ENCODE measurements around the gene AUTS2. TPM values are rescaled to one million over a fixed set of nuclear protein-coding genes. Genes with fewer than 3 reads are reported as not detected.
A peak's percentile ranks its signal among the peaks of the same experiment; 100 is the strongest.

Gene AUTS2
- total RNA-seq, 1 donor from 2014 or later = 94.1 TPM

DNA sequence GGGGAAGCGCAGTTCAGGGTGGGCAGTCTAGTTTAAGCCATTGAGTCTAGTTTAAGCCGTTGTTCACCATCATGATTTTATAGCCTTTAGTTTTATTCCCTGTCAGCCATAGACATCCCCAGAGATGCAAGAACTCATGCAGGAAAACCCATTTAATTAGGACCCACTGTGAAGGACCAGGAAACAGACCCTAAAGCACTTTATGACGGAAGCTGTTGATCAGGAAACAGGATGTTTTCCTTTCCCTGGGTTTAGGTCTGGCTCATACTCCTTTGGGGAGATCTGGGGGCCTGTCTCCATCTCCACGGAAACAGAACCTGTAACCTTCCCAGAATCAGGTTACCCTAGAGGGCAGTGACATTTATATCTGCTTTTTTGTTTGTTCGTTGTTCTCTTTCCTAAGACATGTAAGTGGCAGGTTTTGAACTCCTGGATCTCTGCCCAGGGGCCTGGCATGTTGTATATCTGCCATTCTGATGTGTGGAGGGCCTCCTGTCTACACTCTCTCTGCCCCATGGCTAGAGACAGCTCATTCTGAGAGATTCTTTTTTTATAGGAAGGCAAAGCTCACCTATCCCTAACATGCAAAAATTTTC is 876.5 kb downstream of the AUTS2 start:
- Mint-ChIP-seq H3K27me3 (no peaks in the 10 kb centered on the region), H3K36me3 (peaks cover 8% of the 10 kb centered on the region), H3K4me1 (ENCODE audit: unreplicated experiment) (peaks cover 49% of the 10 kb centered on the region), H3K27ac (no peak overlapping the region), H3K9me3 (no peaks in the 10 kb centered on the region), H3K4me3 (no peak overlapping the region)
- TF ChIP-seq, protein P1, sequence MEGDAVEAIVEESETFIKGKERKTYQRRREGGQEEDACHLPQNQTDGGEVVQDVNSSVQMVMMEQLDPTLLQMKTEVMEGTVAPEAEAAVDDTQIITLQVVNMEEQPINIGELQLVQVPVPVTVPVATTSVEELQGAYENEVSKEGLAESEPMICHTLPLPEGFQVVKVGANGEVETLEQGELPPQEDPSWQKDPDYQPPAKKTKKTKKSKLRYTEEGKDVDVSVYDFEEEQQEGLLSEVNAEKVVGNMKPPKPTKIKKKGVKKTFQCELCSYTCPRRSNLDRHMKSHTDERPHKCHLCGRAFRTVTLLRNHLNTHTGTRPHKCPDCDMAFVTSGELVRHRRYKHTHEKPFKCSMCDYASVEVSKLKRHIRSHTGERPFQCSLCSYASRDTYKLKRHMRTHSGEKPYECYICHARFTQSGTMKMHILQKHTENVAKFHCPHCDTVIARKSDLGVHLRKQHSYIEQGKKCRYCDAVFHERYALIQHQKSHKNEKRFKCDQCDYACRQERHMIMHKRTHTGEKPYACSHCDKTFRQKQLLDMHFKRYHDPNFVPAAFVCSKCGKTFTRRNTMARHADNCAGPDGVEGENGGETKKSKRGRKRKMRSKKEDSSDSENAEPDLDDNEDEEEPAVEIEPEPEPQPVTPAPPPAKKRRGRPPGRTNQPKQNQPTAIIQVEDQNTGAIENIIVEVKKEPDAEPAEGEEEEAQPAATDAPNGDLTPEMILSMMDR (conservative IDR thresholded peaks at IDR 0.05) = no peak
- no peak for DNase-seq (ENCODE audit: extremely low spot score, unreplicated experiment)

DNA sequence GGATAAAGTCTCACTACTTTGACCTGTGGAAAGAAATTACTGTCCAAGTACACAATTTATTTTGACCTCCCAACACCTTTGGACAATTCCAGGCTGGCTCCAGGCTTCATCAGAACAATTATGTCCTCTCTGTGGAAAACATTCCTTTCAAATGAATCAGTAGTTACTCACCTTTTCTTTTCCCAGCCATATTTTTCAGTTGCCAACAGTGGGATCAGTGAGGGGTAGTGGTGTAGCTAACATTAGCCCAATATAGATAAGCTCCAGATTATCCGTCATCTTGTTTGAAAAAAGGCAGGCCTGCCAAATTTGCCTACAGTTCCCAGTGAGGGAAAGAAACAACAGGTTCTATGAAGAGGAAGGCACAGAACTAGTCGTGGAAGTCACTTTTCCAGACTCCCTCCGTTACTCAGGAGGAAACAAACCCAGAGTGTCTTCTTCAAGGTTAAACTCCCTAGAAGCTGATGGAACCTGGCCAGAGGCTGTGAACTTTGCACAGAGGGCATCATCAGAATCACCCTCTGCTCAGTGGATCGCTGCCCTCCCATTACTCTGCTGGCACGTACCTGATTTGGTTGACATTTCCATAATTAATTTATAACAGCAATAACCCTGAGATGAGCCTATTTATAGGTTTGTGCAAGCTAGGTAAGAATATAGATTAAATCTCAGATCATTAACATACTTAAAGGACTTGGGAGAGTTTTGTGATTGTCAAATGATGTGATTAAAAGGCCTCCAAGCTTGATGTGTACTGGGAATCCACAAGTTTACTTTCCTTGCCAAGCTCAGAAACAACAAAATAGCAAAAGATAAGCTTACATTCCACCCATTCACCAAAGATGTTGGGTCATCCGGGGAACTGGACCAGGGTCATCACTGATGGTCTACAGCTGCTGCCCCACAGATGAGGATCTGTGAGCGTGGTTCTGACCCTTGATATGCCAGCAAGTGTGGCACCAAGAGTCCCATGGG is 879.0 kb downstream of the AUTS2 start:
- Mint-ChIP-seq H3K27me3 (no peaks in the 10 kb centered on the region), H3K4me1 (ENCODE audit: unreplicated experiment) (peaks cover 39% of the 10 kb centered on the region)
- DNase-seq (ENCODE audit: extremely low spot score, unreplicated experiment) = no peak

DNA sequence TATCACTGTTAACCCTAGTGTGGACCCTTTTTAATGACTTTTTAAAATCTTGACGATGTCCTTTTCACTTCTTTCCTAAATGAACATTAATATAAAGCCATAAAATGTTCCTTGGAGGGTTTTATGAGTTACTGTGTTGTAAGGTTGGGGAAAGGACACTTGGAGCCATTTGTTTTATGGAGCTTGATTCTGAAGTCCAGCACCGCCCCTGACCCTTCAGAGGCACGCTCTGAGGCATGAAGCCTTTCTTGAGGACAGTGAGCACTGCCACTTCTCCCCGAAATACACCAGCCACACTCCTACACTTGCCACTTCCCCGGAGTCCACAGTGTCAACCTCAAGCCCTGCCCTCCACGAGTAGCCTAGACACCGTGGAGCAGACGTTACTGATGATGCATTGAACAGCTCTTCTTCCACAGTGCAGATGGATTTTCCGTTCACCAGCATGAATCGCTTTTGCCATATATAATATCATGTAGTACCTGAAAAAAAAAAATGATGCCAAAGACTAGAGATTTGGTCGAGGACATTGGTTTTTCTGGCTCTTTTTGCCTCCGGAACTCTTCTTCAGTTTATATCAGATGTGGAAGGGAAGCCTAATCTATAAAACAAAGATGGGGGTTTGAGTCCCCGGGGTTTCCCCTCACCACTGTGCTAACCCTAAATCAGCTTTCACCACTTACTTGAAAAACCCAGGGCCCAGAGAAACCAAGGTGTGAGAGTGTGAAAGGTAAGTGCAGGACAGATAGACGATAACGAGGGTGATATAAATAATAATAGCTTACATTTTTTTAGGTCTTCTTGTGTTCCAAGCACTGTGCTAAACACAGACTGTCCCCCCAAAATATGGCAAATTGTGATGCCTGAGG is 881.1 kb downstream of the AUTS2 start:
- peaks cover 31% of the 10 kb centered on the region for H3K4me1 Mint-ChIP-seq (ENCODE audit: unreplicated experiment)
- no peak overlapping the region for H3K27ac Mint-ChIP-seq
- TF ChIP-seq, protein P1 (conservative IDR thresholded peaks at IDR 0.05) = no peak
- no peak for DNase-seq (ENCODE audit: extremely low spot score, unreplicated experiment)
- H3K36me3 Mint-ChIP-seq = peaks cover 9% of the 10 kb centered on the region
- no peak overlapping the region for H3K4me3 Mint-ChIP-seq
- no peaks in the 10 kb centered on the region for H3K27me3 Mint-ChIP-seq
- peaks cover 3% of the 10 kb centered on the region for H3K9me3 Mint-ChIP-seq

More for the DNA sequence above, 879.0 kb downstream of the AUTS2 start:
- H3K9me3 Mint-ChIP-seq = no peaks in the 10 kb centered on the region
- H3K4me3 Mint-ChIP-seq = no peak overlapping the region
- no peak overlapping the region for H3K27ac Mint-ChIP-seq
- peaks cover 8% of the 10 kb centered on the region for H3K36me3 Mint-ChIP-seq
- TF ChIP-seq, protein P1 (conservative IDR thresholded peaks at IDR 0.05) = no peak

DNA sequence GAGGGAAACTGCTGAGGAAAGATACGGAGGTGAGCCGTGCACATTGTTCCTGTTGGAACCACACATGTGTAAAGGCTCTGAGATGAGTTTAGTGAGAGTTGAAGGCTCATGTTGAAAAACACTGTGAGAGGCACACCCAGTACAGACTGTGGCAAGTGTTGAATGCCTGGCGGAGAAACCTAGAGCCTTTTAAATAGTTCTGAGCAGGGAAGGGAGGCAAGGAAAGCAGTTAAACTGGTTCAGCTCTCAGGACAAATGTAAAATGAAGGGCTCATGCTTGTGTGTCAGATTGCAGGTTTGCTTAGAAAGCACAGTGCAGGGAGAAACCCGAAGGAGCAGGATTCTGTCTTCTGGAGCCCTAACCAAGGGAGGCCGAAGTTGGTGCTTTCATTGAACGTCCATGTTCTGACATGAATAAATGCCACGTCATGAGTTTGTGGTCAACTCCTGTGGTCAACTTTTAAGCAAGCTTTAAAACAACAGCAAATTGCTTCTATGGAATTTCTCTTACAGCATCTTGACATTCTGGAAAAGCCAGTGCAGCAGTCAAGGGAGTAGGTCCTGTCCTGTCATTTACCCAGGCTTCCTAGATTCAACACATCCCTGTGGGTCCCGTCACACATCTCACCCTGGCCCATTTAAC is 882.8 kb downstream of the AUTS2 start:
- peaks cover 20% of the 10 kb centered on the region for H3K4me1 Mint-ChIP-seq (ENCODE audit: unreplicated experiment)
- H3K36me3 Mint-ChIP-seq = peaks cover 13% of the 10 kb centered on the region
- H3K27me3 Mint-ChIP-seq = no peaks in the 10 kb centered on the region
- peaks cover 12% of the 10 kb centered on the region for H3K9me3 Mint-ChIP-seq
- TF ChIP-seq, protein P1 (conservative IDR thresholded peaks at IDR 0.05) = no peak
- H3K4me3 Mint-ChIP-seq = peak overlapping the region; percentile 42
- peak overlapping the region; percentile 92 for H3K27ac Mint-ChIP-seq
- no peak for DNase-seq (ENCODE audit: extremely low spot score, unreplicated experiment)

DNA sequence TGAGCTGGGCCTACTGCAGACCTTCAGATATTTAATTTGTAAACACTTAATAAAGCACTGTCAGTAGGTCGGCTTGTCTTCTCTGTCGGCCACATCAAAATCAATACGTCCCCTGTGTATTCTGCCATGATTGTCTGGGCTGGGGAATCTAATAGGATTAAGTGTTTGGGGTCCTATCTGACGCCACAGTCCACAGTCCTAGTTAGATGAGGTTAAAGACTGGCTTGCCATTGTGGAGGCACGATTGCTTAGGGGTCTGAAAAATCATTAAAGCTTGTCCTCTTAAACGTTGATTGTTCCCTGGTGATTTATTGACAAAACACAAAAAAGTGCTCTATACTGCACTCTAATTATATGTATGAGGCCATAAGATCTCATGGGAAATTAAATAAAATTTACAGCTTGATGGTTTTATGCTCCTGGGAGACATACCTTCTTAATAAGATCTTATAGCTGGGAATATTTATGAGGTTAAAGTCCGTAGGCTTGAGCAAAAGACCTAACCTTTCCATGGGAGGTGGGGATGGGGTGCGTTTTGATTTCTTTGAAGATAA is 883.4 kb downstream of the AUTS2 start:
- no peaks in the 10 kb centered on the region for H3K27me3 Mint-ChIP-seq
- TF ChIP-seq, protein P1 (conservative IDR thresholded peaks at IDR 0.05) = no peak
- H3K36me3 Mint-ChIP-seq = peaks cover 10% of the 10 kb centered on the region
- H3K4me3 Mint-ChIP-seq = peak overlapping the region; percentile 39
- DNase-seq (ENCODE audit: extremely low spot score, unreplicated experiment) = no peak
- H3K4me1 Mint-ChIP-seq (ENCODE audit: unreplicated experiment) = peaks cover 20% of the 10 kb centered on the region
- H3K9me3 Mint-ChIP-seq = peaks cover 12% of the 10 kb centered on the region
- H3K27ac Mint-ChIP-seq = peak overlapping the region; percentile 92
